ENCODE results near the gene ELF4.

DNA sequence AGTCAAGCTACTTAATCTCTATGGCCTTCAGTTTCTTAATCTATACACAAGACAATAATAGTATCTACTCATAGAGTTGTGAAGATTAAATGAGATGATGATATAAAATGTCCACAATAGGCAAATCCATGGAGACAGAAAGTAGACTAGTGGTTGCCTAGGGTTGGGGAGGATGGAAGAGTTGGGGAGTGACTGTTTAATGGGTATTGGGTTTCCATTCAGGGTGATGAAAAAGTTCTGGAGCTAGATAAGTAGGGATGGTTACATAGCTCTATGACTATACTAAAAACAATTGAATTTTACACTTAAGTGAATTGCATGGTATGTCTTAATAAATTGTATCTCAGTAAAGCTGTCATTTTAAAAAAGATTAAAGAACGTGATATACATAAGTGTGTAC, 92.2 kb downstream of the ELF4 start:
- TF ChIP-seq, protein P1, sequence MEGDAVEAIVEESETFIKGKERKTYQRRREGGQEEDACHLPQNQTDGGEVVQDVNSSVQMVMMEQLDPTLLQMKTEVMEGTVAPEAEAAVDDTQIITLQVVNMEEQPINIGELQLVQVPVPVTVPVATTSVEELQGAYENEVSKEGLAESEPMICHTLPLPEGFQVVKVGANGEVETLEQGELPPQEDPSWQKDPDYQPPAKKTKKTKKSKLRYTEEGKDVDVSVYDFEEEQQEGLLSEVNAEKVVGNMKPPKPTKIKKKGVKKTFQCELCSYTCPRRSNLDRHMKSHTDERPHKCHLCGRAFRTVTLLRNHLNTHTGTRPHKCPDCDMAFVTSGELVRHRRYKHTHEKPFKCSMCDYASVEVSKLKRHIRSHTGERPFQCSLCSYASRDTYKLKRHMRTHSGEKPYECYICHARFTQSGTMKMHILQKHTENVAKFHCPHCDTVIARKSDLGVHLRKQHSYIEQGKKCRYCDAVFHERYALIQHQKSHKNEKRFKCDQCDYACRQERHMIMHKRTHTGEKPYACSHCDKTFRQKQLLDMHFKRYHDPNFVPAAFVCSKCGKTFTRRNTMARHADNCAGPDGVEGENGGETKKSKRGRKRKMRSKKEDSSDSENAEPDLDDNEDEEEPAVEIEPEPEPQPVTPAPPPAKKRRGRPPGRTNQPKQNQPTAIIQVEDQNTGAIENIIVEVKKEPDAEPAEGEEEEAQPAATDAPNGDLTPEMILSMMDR (IDR thresholded peaks at IDR 0.05) = no peak
- TF ChIP-seq POLR2A (IDR thresholded peaks at IDR 0.05) = no peak
- no peak for TF ChIP-seq POLR2AphosphoS5 (IDR thresholded peaks at IDR 0.05)
- no peak for TF ChIP-seq EP300 (IDR thresholded peaks at IDR 0.05; ENCODE audit: low read depth)

Measured in transverse colon (tissue), 4 donors.